ENCODE data around the gene CACNA1E.

Gene CACNA1E

GRCh38 chr1:181620183-181620582 is 136.9 kb downstream of the CACNA1E start:
- H3K9ac ChIP-seq (ENCODE audit: low read depth, low read length), result no peak overlapping the region
- no peaks in the 10 kb centered on the region for H3K27me3 ChIP-seq (ENCODE audit: control insufficient read depth, insufficient read depth, low read length)
- no peak overlapping the region for H3K4me3 ChIP-seq (ENCODE audit: low read depth, low read length)
- H3K9me3 ChIP-seq (ENCODE audit: control insufficient read depth, insufficient read depth, low read length), result no peaks in the 10 kb centered on the region
- no peaks in the 10 kb centered on the region for H3K36me3 ChIP-seq (ENCODE audit: control insufficient read depth, insufficient read depth, low read length)
- H3K4me1 ChIP-seq (ENCODE audit: control insufficient read depth, insufficient read depth, low read length), result no peaks in the 10 kb centered on the region

DNA sequence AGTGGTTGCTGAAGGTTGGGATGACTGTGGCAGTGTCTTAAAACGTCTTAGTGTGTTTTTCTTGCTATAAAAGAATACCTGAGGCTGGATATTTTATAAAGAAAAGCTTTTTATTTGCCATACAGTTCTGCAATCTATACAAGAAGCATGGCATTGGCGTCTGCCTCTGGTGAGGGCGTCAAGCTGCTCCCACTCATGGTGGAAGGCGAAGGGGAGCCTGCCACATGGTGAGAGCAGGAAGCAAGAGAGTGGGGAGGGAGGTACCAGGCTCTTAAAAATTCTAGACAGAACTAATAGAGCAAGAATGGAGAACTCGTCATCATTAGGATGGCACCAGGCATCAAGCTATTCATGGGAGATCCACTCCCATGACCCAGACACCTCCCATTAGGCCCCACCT is 140.5 kb downstream of the CACNA1E start:
- H3K4me1 ChIP-seq (ENCODE audit: control insufficient read depth, insufficient read depth, low read length), result no peaks in the 10 kb centered on the region
- no peaks in the 10 kb centered on the region for H3K36me3 ChIP-seq (ENCODE audit: control insufficient read depth, insufficient read depth, low read length)
- no peaks in the 10 kb centered on the region for H3K27me3 ChIP-seq (ENCODE audit: control insufficient read depth, insufficient read depth, low read length)
- H3K4me3 ChIP-seq (ENCODE audit: low read depth, low read length), result no peak overlapping the region
- H3K9me3 ChIP-seq (ENCODE audit: control insufficient read depth, insufficient read depth, low read length), result no peaks in the 10 kb centered on the region
- no peak overlapping the region for H3K9ac ChIP-seq (ENCODE audit: low read depth, low read length)

DNA sequence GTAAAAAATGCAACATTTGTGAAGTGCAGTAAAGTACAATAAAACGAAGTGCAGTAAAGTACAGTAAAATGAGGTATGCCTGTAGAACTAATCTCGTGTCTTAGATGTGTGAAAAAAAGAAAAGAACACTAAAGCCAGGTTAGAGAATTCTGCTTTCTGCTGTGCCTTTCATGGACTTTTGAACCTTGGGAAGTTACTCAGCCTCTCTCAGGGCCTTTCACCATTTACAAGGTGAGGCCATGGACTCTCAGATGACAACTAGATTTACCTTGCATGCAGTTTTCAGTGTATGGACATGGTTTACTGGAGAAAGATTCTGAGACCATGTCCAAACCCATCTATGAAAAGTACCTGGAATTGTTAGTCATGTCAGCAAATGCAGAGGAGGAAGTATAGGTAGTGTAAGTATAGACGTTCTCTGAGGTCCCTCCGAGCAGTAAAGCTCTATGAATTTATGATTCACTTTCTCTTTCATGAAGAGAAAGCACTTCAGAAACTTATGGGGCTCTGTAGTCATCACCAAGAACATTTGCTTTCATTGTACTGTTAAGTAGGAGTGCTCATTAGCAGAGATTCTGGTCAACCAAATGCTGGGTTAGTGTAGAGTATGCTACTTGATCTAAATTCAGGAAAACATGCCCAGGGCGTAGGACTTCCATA is 143.1 kb downstream of the CACNA1E start:
- H3K36me3 ChIP-seq (ENCODE audit: control insufficient read depth, insufficient read depth, low read length), result no peaks in the 10 kb centered on the region
- no peaks in the 10 kb centered on the region for H3K27me3 ChIP-seq (ENCODE audit: control insufficient read depth, insufficient read depth, low read length)
- no peaks in the 10 kb centered on the region for H3K9me3 ChIP-seq (ENCODE audit: control insufficient read depth, insufficient read depth, low read length)
- no peak overlapping the region for H3K4me3 ChIP-seq (ENCODE audit: low read depth, low read length)
- no peak overlapping the region for H3K9ac ChIP-seq (ENCODE audit: low read depth, low read length)
- no peaks in the 10 kb centered on the region for H3K4me1 ChIP-seq (ENCODE audit: control insufficient read depth, insufficient read depth, low read length)

- no peaks in the 10 kb centered on the region for H3K4me1 ChIP-seq (ENCODE audit: control insufficient read depth, insufficient read depth, low read length)
- no peaks in the 10 kb centered on the region for H3K9me3 ChIP-seq (ENCODE audit: control insufficient read depth, insufficient read depth, low read length)
- no peaks in the 10 kb centered on the region for H3K36me3 ChIP-seq (ENCODE audit: control insufficient read depth, insufficient read depth, low read length)
- no peak overlapping the region for H3K4me3 ChIP-seq (ENCODE audit: low read depth, low read length)
- H3K27me3 ChIP-seq (ENCODE audit: control insufficient read depth, insufficient read depth, low read length), result no peaks in the 10 kb centered on the region
- no peak overlapping the region for H3K9ac ChIP-seq (ENCODE audit: low read depth, low read length)
Observed at GRCh38 chr1:181630398-181630797, 147.1 kb downstream of the CACNA1E start.

DNA sequence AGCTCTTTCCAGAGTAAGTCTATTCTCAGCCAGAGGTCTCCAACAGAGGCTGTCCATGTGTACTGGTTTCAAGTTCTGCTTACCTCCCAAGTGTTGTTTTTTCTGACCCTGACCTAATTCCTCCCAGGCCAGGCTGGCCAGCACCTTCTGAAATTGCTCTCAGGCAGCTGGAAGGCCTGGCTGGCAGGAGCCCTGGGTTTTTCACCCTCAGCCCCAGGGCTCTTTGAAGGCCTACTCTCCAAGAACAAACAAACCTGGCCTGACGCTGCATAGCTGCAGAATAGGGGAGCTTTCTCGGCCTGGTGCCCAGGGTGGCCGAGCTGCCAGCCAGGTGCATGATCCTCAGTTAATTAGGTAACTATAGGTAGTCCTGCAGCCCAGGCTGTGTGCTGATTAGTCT is 147.5 kb downstream of the CACNA1E start:
- no peaks in the 10 kb centered on the region for H3K27me3 ChIP-seq (ENCODE audit: control insufficient read depth, insufficient read depth, low read length)
- H3K9ac ChIP-seq (ENCODE audit: low read depth, low read length), result no peak overlapping the region
- H3K4me1 ChIP-seq (ENCODE audit: control insufficient read depth, insufficient read depth, low read length), result no peaks in the 10 kb centered on the region
- no peaks in the 10 kb centered on the region for H3K9me3 ChIP-seq (ENCODE audit: control insufficient read depth, insufficient read depth, low read length)
- no peaks in the 10 kb centered on the region for H3K36me3 ChIP-seq (ENCODE audit: control insufficient read depth, insufficient read depth, low read length)
- no peak overlapping the region for H3K4me3 ChIP-seq (ENCODE audit: low read depth, low read length)

- H3K27me3 ChIP-seq (ENCODE audit: control insufficient read depth, insufficient read depth, low read length), result no peaks in the 10 kb centered on the region
- H3K4me1 ChIP-seq (ENCODE audit: control insufficient read depth, insufficient read depth, low read length), result no peaks in the 10 kb centered on the region
- H3K36me3 ChIP-seq (ENCODE audit: control insufficient read depth, insufficient read depth, low read length), result no peaks in the 10 kb centered on the region
- no peak overlapping the region for H3K4me3 ChIP-seq (ENCODE audit: low read depth, low read length)
- H3K9me3 ChIP-seq (ENCODE audit: control insufficient read depth, insufficient read depth, low read length), result no peaks in the 10 kb centered on the region
- no peak overlapping the region for H3K9ac ChIP-seq (ENCODE audit: low read depth, low read length)
Observed at GRCh38 chr1:181632492-181632891, 149.2 kb downstream of the CACNA1E start.

DNA sequence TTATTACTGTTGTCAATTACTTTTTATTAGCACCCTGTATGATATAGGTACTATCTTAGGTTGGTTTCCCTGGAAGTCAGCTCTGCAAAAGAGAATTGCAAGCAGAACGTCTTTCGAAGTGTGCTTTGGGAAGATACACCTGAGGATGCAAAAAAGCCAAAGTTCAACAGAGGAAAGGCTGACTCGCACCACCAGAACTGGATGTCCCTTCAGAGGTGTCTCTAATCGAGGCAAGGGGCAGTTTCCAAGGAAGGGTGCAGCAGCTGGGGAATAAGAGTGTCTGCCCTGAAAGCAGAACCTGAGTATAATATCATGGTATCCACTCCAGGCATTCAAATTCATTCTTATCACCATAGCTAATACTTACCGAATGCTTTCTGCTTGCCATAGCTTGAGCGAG is 149.6 kb downstream of the CACNA1E start:
- Histone ChIP-seq H3K4me1 (ENCODE audit: control insufficient read depth, insufficient read depth, low read length) (no peaks in the 10 kb centered on the region), H3K36me3 (ENCODE audit: control insufficient read depth, insufficient read depth, low read length) (no peaks in the 10 kb centered on the region), H3K9ac (ENCODE audit: low read depth, low read length) (no peak overlapping the region), H3K27me3 (ENCODE audit: control insufficient read depth, insufficient read depth, low read length) (no peaks in the 10 kb centered on the region), H3K9me3 (ENCODE audit: control insufficient read depth, insufficient read depth, low read length) (no peaks in the 10 kb centered on the region), H3K4me3 (ENCODE audit: low read depth, low read length) (no peak overlapping the region)

GRCh38 chr1:181635110-181635509 is 151.8 kb downstream of the CACNA1E start:
- no peaks in the 10 kb centered on the region for H3K9me3 ChIP-seq (ENCODE audit: control insufficient read depth, insufficient read depth, low read length)
- no peak overlapping the region for H3K9ac ChIP-seq (ENCODE audit: low read depth, low read length)
- H3K36me3 ChIP-seq (ENCODE audit: control insufficient read depth, insufficient read depth, low read length), result no peaks in the 10 kb centered on the region
- no peak overlapping the region for H3K4me3 ChIP-seq (ENCODE audit: low read depth, low read length)
- no peaks in the 10 kb centered on the region for H3K27me3 ChIP-seq (ENCODE audit: control insufficient read depth, insufficient read depth, low read length)
- H3K4me1 ChIP-seq (ENCODE audit: control insufficient read depth, insufficient read depth, low read length), result no peaks in the 10 kb centered on the region

GRCh38 chr1:181637998-181638397 is 154.7 kb downstream of the CACNA1E start:
- no peaks in the 10 kb centered on the region for H3K9me3 ChIP-seq (ENCODE audit: control insufficient read depth, insufficient read depth, low read length)
- H3K9ac ChIP-seq (ENCODE audit: low read depth, low read length), result no peak overlapping the region
- H3K36me3 ChIP-seq (ENCODE audit: control insufficient read depth, insufficient read depth, low read length), result no peaks in the 10 kb centered on the region
- H3K4me3 ChIP-seq (ENCODE audit: low read depth, low read length), result no peak overlapping the region
- H3K27me3 ChIP-seq (ENCODE audit: control insufficient read depth, insufficient read depth, low read length), result no peaks in the 10 kb centered on the region
- H3K4me1 ChIP-seq (ENCODE audit: control insufficient read depth, insufficient read depth, low read length), result no peaks in the 10 kb centered on the region

- H3K9ac ChIP-seq (ENCODE audit: low read depth, low read length), result no peak overlapping the region
- no peaks in the 10 kb centered on the region for H3K9me3 ChIP-seq (ENCODE audit: control insufficient read depth, insufficient read depth, low read length)
- H3K4me1 ChIP-seq (ENCODE audit: control insufficient read depth, insufficient read depth, low read length), result no peaks in the 10 kb centered on the region
- H3K27me3 ChIP-seq (ENCODE audit: control insufficient read depth, insufficient read depth, low read length), result no peaks in the 10 kb centered on the region
- H3K36me3 ChIP-seq (ENCODE audit: control insufficient read depth, insufficient read depth, low read length), result no peaks in the 10 kb centered on the region
- no peak overlapping the region for H3K4me3 ChIP-seq (ENCODE audit: low read depth, low read length)
Observed at GRCh38 chr1:181640956-181641355, 157.6 kb downstream of the CACNA1E start.

- Histone ChIP-seq H3K9me3 (ENCODE audit: control insufficient read depth, insufficient read depth, low read length) (no peaks in the 10 kb centered on the region), H3K36me3 (ENCODE audit: control insufficient read depth, insufficient read depth, low read length) (no peaks in the 10 kb centered on the region), H3K4me1 (ENCODE audit: control insufficient read depth, insufficient read depth, low read length) (no peaks in the 10 kb centered on the region), H3K9ac (ENCODE audit: low read depth, low read length) (no peak overlapping the region), H3K4me3 (ENCODE audit: low read depth, low read length) (no peak overlapping the region), H3K27me3 (ENCODE audit: control insufficient read depth, insufficient read depth, low read length) (no peaks in the 10 kb centered on the region)
Observed at GRCh38 chr1:181643631-181644030, 160.3 kb downstream of the CACNA1E start.

GRCh38 chr1:181645171-181645570 is 161.9 kb downstream of the CACNA1E start:
- H3K4me3 ChIP-seq (ENCODE audit: low read depth, low read length), result no peak overlapping the region
- H3K4me1 ChIP-seq (ENCODE audit: control insufficient read depth, insufficient read depth, low read length), result no peaks in the 10 kb centered on the region
- no peaks in the 10 kb centered on the region for H3K36me3 ChIP-seq (ENCODE audit: control insufficient read depth, insufficient read depth, low read length)
- H3K9me3 ChIP-seq (ENCODE audit: control insufficient read depth, insufficient read depth, low read length), result no peaks in the 10 kb centered on the region
- H3K9ac ChIP-seq (ENCODE audit: low read depth, low read length), result no peak overlapping the region
- no peaks in the 10 kb centered on the region for H3K27me3 ChIP-seq (ENCODE audit: control insufficient read depth, insufficient read depth, low read length)

Measured in iPS-15b (cell line).